ENCODE results near the gene KIAA1217. TPM values are rescaled to one million over a fixed set of nuclear protein-coding genes. Genes with fewer than 3 reads are reported as not detected.

KIAA1217 gene
- total and polyA plus RNA-seq, 3 experiments from 2014 or later: 0.20 TPM; not detected in 2

- DNase-seq: no peak
- Mint-ChIP-seq H3K4me3 (no peak overlapping the region), H3K27me3 (peaks cover 18 to 27% of the 10 kb centered on the region in 2 donors)
Measured at GRCh38 chr10:24213266-24213665, 4.3 kb downstream of the KIAA1217 start.

DNA sequence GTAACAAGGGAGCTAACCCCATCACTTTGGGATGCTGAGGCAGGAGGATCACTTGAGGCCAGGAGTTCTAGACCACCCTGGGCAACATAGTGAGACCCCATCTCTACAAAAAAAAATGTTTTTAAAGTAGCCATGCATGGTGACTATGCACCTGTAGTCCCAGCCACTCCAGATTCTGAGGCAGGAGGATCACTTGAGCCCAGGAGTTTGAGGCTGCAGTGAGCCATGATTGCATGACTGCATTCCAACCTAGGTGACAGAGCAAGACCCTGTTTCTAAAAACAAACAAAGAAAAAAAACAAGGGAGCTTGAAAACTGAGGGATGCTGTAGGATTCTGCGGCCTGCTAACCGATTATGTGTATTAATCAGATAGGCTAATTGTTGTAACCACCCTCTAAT is 4.9 kb downstream of the KIAA1217 start:
- Mint-ChIP-seq H3K9me3 (peaks cover 0 to 2% (median 0%) of the 10 kb centered on the region in 5 donors), H3K36me3 (no peaks in the 10 kb centered on the region), H3K4me3 (no peak overlapping the region), H3K4me1 (peaks cover 3 to 11% (median 7%) of the 10 kb centered on the region in 3 donors), H3K27me3 (peaks cover 14 to 24% of the 10 kb centered on the region in 2 donors), H3K27ac (no peak overlapping the region)
- H3K36me3 ChIP-seq (ENCODE audit: insufficient read depth, low read length): no peaks in the 10 kb centered on the region
- no peak overlapping the region for H3K27ac ChIP-seq (ENCODE audit: low read depth, low read length)
- POLR2A ChIA-PET: no interaction called here
- no peak for DNase-seq
- no peaks in the 10 kb centered on the region for H3K4me1 ChIP-seq (ENCODE audit: insufficient read depth, low read length)
- no peaks in the 10 kb centered on the region for H3K9me3 ChIP-seq (ENCODE audit: low read length)
- H3K27me3 ChIP-seq (ENCODE audit: insufficient read depth, low read length, poor library complexity, severe bottlenecking): no peaks in the 10 kb centered on the region
- H3K4me3 ChIP-seq (ENCODE audit: low read length): no peak overlapping the region
- CTCF ChIA-PET: no interaction called here

More at GRCh38 chr10:24213266-24213665, 4.3 kb downstream of the KIAA1217 start:
- Mint-ChIP-seq H3K4me1 (peaks cover 5 to 11% (median 7%) of the 10 kb centered on the region in 3 donors), H3K9me3 (peaks cover 0 to 2% (median 0%) of the 10 kb centered on the region in 5 donors), H3K27ac (no peak overlapping the region), H3K36me3 (no peaks in the 10 kb centered on the region)
- H3K4me3 ChIP-seq (ENCODE audit: low read length): no peak overlapping the region
- ChIA-PET CTCF (no interaction called here), POLR2A (no interaction called here)
- H3K27ac ChIP-seq (ENCODE audit: low read depth, low read length): no peak overlapping the region
- no peaks in the 10 kb centered on the region for H3K9me3 ChIP-seq (ENCODE audit: low read length)
- no peaks in the 10 kb centered on the region for H3K4me1 ChIP-seq (ENCODE audit: insufficient read depth, low read length)
- no peaks in the 10 kb centered on the region for H3K36me3 ChIP-seq (ENCODE audit: insufficient read depth, low read length)
- no peaks in the 10 kb centered on the region for H3K27me3 ChIP-seq (ENCODE audit: insufficient read depth, low read length, poor library complexity, severe bottlenecking)

DNA sequence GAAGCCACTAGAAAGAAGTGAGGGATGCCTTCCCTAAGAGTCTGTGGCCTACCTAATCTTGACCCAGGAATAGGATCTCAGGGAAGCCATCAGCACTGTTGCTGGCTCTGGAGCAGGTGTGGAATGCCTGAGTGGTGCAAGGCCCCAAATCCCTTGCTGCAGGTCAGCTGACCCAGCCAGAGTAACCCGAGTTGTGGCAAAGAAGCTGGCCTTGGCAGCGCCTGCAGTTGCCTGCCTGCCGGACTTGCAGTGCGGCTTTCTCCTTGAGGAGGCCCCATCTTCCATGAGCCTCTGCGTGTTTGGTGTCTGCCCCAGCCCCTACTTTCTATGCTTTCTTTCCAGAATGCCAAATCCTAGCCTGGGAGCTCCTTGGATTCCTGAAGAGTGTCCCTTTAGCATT is 5.8 kb downstream of the KIAA1217 start:
- POLR2A ChIA-PET: no interaction called here
- Mint-ChIP-seq H3K27ac (no peak overlapping the region), H3K9me3 (peaks cover 0 to 2% (median 0%) of the 10 kb centered on the region in 5 donors), H3K27me3 (peaks cover 5 to 16% of the 10 kb centered on the region in 2 donors), H3K4me1 (peaks cover 0 to 3% (median 0%) of the 10 kb centered on the region in 3 donors), H3K4me3 (no peak overlapping the region), H3K36me3 (no peaks in the 10 kb centered on the region)
- CTCF ChIA-PET: no interaction called here
- Histone ChIP-seq H3K4me3 (ENCODE audit: low read length) (no peak overlapping the region), H3K27ac (ENCODE audit: low read depth, low read length) (no peak overlapping the region), H3K36me3 (ENCODE audit: insufficient read depth, low read length) (no peaks in the 10 kb centered on the region), H3K9me3 (ENCODE audit: low read length) (no peaks in the 10 kb centered on the region), H3K4me1 (ENCODE audit: insufficient read depth, low read length) (no peaks in the 10 kb centered on the region), H3K27me3 (ENCODE audit: insufficient read depth, low read length, poor library complexity, severe bottlenecking) (no peaks in the 10 kb centered on the region)
- no peak for DNase-seq

GRCh38 chr10:24215196-24215595 is 6.3 kb downstream of the KIAA1217 start:
- Histone ChIP-seq H3K36me3 (ENCODE audit: insufficient read depth, low read length) (no peaks in the 10 kb centered on the region), H3K4me3 (ENCODE audit: low read length) (no peak overlapping the region), H3K9me3 (ENCODE audit: low read length) (no peaks in the 10 kb centered on the region), H3K27ac (ENCODE audit: low read depth, low read length) (no peak overlapping the region), H3K27me3 (ENCODE audit: insufficient read depth, low read length, poor library complexity, severe bottlenecking) (no peaks in the 10 kb centered on the region), H3K4me1 (ENCODE audit: insufficient read depth, low read length) (no peaks in the 10 kb centered on the region)
- Mint-ChIP-seq H3K9me3 (peaks cover 0 to 2% (median 0%) of the 10 kb centered on the region in 5 donors), H3K4me3 (no peak overlapping the region), H3K4me1 (no peaks in the 10 kb centered on the region), H3K36me3 (no peaks in the 10 kb centered on the region), H3K27ac (no peak overlapping the region), H3K27me3 (peaks cover 3 to 12% of the 10 kb centered on the region in 2 donors)
- CTCF ChIA-PET: no interaction called here
- no peak for DNase-seq
- POLR2A ChIA-PET: no interaction called here

- no peak overlapping the region for H3K27ac Mint-ChIP-seq
- no peak overlapping the region for H3K4me3 Mint-ChIP-seq
- no peaks in the 10 kb centered on the region for H3K9me3 ChIP-seq (ENCODE audit: low read length)
- no peak overlapping the region for H3K27ac ChIP-seq (ENCODE audit: low read depth, low read length)
- H3K36me3 Mint-ChIP-seq: no peaks in the 10 kb centered on the region
- H3K27me3 Mint-ChIP-seq: peaks cover 3 to 10% of the 10 kb centered on the region in 2 donors
- DNase-seq: no peak
- ChIA-PET POLR2A (no interaction called here), CTCF (no interaction called here)
- no peaks in the 10 kb centered on the region for H3K4me1 Mint-ChIP-seq
- no peaks in the 10 kb centered on the region for H3K4me1 ChIP-seq (ENCODE audit: insufficient read depth, low read length)
- H3K36me3 ChIP-seq (ENCODE audit: insufficient read depth, low read length): no peaks in the 10 kb centered on the region
- H3K27me3 ChIP-seq (ENCODE audit: insufficient read depth, low read length, poor library complexity, severe bottlenecking): no peaks in the 10 kb centered on the region
- peaks cover 0 to 2% (median 0%) of the 10 kb centered on the region in 5 donors for H3K9me3 Mint-ChIP-seq
- no peak overlapping the region for H3K4me3 ChIP-seq (ENCODE audit: low read length)
Measured at GRCh38 chr10:24215603-24216002, 6.7 kb downstream of the KIAA1217 start.

DNA sequence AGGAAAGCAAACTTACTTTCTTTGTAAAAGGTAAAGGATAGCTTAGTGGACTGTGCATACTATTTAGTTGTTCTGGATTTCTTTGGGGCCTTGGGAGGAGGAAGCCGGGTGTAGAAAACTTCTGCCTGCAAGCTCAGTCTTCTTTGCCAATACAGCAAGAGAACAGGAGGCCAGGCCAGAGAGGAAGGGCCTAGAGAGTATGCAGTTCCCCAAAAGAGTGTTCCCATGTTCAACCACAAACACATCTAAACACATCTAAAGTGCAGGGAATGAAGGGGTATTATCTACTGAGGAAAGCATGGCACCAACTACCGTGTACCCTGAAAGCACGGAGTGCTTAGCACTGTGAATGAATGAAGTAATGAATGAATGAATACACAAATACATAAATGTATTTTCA is 11.0 kb downstream of the KIAA1217 start:
- Histone ChIP-seq H3K4me1 (ENCODE audit: insufficient read depth, low read length) (no peaks in the 10 kb centered on the region), H3K27me3 (ENCODE audit: insufficient read depth, low read length, poor library complexity, severe bottlenecking) (no peaks in the 10 kb centered on the region), H3K9me3 (ENCODE audit: low read length) (no peaks in the 10 kb centered on the region), H3K36me3 (ENCODE audit: insufficient read depth, low read length) (no peaks in the 10 kb centered on the region), H3K27ac (ENCODE audit: low read depth, low read length) (no peak overlapping the region), H3K4me3 (ENCODE audit: low read length) (no peak overlapping the region)
- ChIA-PET POLR2A (no interaction called here), CTCF (no interaction called here)
- Mint-ChIP-seq H3K4me3 (no peak overlapping the region), H3K9me3 (peaks cover 0 to 2% (median 0%) of the 10 kb centered on the region in 5 donors), H3K27ac (no peak overlapping the region), H3K27me3 (peaks cover 0 to 3% of the 10 kb centered on the region in 2 donors), H3K4me1 (no peaks in the 10 kb centered on the region), H3K36me3 (no peaks in the 10 kb centered on the region)
- DNase-seq: no peak

- H3K4me3 Mint-ChIP-seq: no peak overlapping the region
- H3K27ac Mint-ChIP-seq: no peak overlapping the region
- ChIA-PET POLR2A (no interaction called here), CTCF (no interaction called here)
- H3K27me3 Mint-ChIP-seq: no peaks in the 10 kb centered on the region
- Histone ChIP-seq H3K4me3 (ENCODE audit: low read length) (no peak overlapping the region), H3K36me3 (ENCODE audit: insufficient read depth, low read length) (no peaks in the 10 kb centered on the region), H3K9me3 (ENCODE audit: low read length) (no peaks in the 10 kb centered on the region), H3K4me1 (ENCODE audit: insufficient read depth, low read length) (no peaks in the 10 kb centered on the region), H3K27ac (ENCODE audit: low read depth, low read length) (no peak overlapping the region), H3K27me3 (ENCODE audit: insufficient read depth, low read length, poor library complexity, severe bottlenecking) (no peaks in the 10 kb centered on the region)
- H3K9me3 Mint-ChIP-seq: peaks cover 0 to 3% (median 0%) of the 10 kb centered on the region in 5 donors
- H3K36me3 Mint-ChIP-seq: no peaks in the 10 kb centered on the region
- H3K4me1 Mint-ChIP-seq: no peaks in the 10 kb centered on the region
- DNase-seq: no peak
Measured at GRCh38 chr10:24223341-24223740, 14.4 kb downstream of the KIAA1217 start.

- H3K4me1 Mint-ChIP-seq: no peaks in the 10 kb centered on the region
- no peak overlapping the region for H3K4me3 Mint-ChIP-seq
Measured at GRCh38 chr10:24223953-24224352, 15.0 kb downstream of the KIAA1217 start.

GRCh38 chr10:24228642-24229041 is 19.7 kb downstream of the KIAA1217 start:
- Histone ChIP-seq H3K9me3 (ENCODE audit: low read length) (no peaks in the 10 kb centered on the region), H3K4me3 (ENCODE audit: low read length) (no peak overlapping the region), H3K27ac (ENCODE audit: low read depth, low read length) (no peak overlapping the region), H3K36me3 (ENCODE audit: insufficient read depth, low read length) (no peaks in the 10 kb centered on the region), H3K4me1 (ENCODE audit: insufficient read depth, low read length) (no peaks in the 10 kb centered on the region), H3K27me3 (ENCODE audit: insufficient read depth, low read length, poor library complexity, severe bottlenecking) (no peaks in the 10 kb centered on the region)
- ChIA-PET CTCF (no interaction called here), POLR2A (no interaction called here)
- H3K4me1 Mint-ChIP-seq: no peaks in the 10 kb centered on the region
- peaks cover 0 to 5% (median 0%) of the 10 kb centered on the region in 5 donors for H3K9me3 Mint-ChIP-seq
- no peak overlapping the region for H3K4me3 Mint-ChIP-seq
- DNase-seq: no peak
- H3K36me3 Mint-ChIP-seq: no peaks in the 10 kb centered on the region
- no peak overlapping the region for H3K27ac Mint-ChIP-seq
- H3K27me3 Mint-ChIP-seq: no peaks in the 10 kb centered on the region

More at GRCh38 chr10:24223953-24224352, 15.0 kb downstream of the KIAA1217 start:
- no peaks in the 10 kb centered on the region for H3K4me1 ChIP-seq (ENCODE audit: insufficient read depth, low read length)
- no peak overlapping the region for H3K27ac Mint-ChIP-seq
- no peaks in the 10 kb centered on the region for H3K27me3 Mint-ChIP-seq
- H3K9me3 ChIP-seq (ENCODE audit: low read length): no peaks in the 10 kb centered on the region
- no peak overlapping the region for H3K4me3 ChIP-seq (ENCODE audit: low read length)
- DNase-seq: no peak
- H3K36me3 Mint-ChIP-seq: no peaks in the 10 kb centered on the region
- H3K27ac ChIP-seq (ENCODE audit: low read depth, low read length): no peak overlapping the region
- no peaks in the 10 kb centered on the region for H3K27me3 ChIP-seq (ENCODE audit: insufficient read depth, low read length, poor library complexity, severe bottlenecking)
- CTCF ChIA-PET: no interaction called here
- H3K9me3 Mint-ChIP-seq: peaks cover 0 to 3% (median 0%) of the 10 kb centered on the region in 5 donors
- POLR2A ChIA-PET: no interaction called here
- H3K36me3 ChIP-seq (ENCODE audit: insufficient read depth, low read length): no peaks in the 10 kb centered on the region
